ENCODE data around the gene HUNK.

DNA sequence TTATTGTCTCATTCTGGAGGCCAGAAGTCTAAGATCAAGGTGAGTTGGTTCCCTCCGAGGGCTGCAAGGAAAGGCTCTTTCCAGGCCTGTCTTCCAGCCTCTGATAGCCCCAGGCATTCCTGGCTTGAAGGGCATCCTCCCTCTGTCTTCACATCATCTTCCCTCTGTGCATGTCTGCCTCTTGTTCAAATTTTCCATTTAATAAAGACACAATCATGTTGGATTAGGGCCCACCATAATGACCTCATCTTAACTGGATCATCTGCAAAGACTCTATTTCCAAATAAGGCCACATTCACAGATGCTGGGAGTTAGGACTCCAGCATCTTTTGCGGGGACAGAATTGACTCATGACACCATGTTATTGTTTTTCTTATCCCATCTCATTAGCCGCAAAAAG lies 24.5 kb downstream of the HUNK start:
- TF ChIP-seq, protein P1, sequence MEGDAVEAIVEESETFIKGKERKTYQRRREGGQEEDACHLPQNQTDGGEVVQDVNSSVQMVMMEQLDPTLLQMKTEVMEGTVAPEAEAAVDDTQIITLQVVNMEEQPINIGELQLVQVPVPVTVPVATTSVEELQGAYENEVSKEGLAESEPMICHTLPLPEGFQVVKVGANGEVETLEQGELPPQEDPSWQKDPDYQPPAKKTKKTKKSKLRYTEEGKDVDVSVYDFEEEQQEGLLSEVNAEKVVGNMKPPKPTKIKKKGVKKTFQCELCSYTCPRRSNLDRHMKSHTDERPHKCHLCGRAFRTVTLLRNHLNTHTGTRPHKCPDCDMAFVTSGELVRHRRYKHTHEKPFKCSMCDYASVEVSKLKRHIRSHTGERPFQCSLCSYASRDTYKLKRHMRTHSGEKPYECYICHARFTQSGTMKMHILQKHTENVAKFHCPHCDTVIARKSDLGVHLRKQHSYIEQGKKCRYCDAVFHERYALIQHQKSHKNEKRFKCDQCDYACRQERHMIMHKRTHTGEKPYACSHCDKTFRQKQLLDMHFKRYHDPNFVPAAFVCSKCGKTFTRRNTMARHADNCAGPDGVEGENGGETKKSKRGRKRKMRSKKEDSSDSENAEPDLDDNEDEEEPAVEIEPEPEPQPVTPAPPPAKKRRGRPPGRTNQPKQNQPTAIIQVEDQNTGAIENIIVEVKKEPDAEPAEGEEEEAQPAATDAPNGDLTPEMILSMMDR (IDR thresholded peaks at IDR 0.05; ENCODE audit: poor library complexity): no peak
- TF ChIP-seq EZH2 (IDR thresholded peaks at IDR 0.05; ENCODE audit: borderline replicate concordance): no peak
